Fibroblast of lung (primary cell): ENCODE results near the gene WAC. TPM values are rescaled to one million over a fixed set of nuclear protein-coding genes. Genes with fewer than 3 reads are reported as not detected.

Source experiments
- DNase-seq, 2 donors: peaks; one replicate each; pipeline versions ENCODE4 v3.0.0 to v3.0.0-alpha.2; 2010; ENCODE audit warnings: low read depth in 2 of 2
- H2AFZ ChIP-seq: 2 replicates; pipeline ENCODE4 v1.5.1; 2012; ENCODE audit warnings: low read length, control low read depth, inconsistent platforms
- H3K27ac ChIP-seq: 2 replicates; pipeline ENCODE4 v1.5.1; 2011; ENCODE audit warnings: low read length, control low read depth; ENCODE audit not compliant: insufficient read depth
- H3K27me3 ChIP-seq: 2 replicates; pipeline ENCODE4 v1.5.1; 2011; ENCODE audit warnings: mild to moderate bottlenecking, low read length; ENCODE audit not compliant: control insufficient read depth, insufficient read depth
- H3K36me3 ChIP-seq: 2 replicates; pipeline ENCODE4 v1.5.1; 2011; ENCODE audit warnings: low read length; ENCODE audit not compliant: control insufficient read depth, insufficient read depth
- H3K4me1 ChIP-seq: 2 replicates; pipeline ENCODE4 v1.5.1; 2011; ENCODE audit warnings: low read length; ENCODE audit not compliant: control insufficient read depth, insufficient read depth; ENCODE audit errors: extremely low read depth
- H3K4me2 ChIP-seq: 2 replicates; pipeline ENCODE4 v1.5.1; 2011; ENCODE audit warnings: low read length, control low read depth; ENCODE audit not compliant: insufficient read depth; ENCODE audit errors: extremely low read depth
- H3K4me3 ChIP-seq, 4 experiments: fragments of 200-600 bp in 1 of 4; sonication (generic) in 1 of 4; replicated peaks in 1 of 4; 2 replicates each; pipeline ENCODE4 v1.5.1; 2011 to 2016; ENCODE audit warnings: low read length in 4 of 4, low read depth in 3 of 4, mild to moderate bottlenecking in 3 of 4, control low read depth in 2 of 4, inconsistent platforms in 1 of 4, mixed read lengths in 1 of 4; ENCODE audit not compliant: insufficient read depth in 1 of 4; ENCODE audit errors: control extremely low read depth in 1 of 4
- H3K79me2 ChIP-seq: 2 replicates; pipeline ENCODE4 v1.5.1; 2012; ENCODE audit warnings: mild to moderate bottlenecking, low read length, inconsistent platforms; ENCODE audit not compliant: control insufficient read depth, insufficient read depth
- H3K9ac ChIP-seq: 2 replicates; pipeline ENCODE4 v1.5.1; 2011; ENCODE audit warnings: mild to moderate bottlenecking, low read length, control low read depth; ENCODE audit not compliant: insufficient read depth
- H3K9me3 ChIP-seq: 2 replicates; pipeline ENCODE4 v1.5.1; 2012; ENCODE audit warnings: low read depth, low read length; ENCODE audit not compliant: control insufficient read depth, insufficient read depth
- H4K20me1 ChIP-seq: 2 replicates; pipeline ENCODE4 v1.5.1; 2011; ENCODE audit warnings: low read length; ENCODE audit not compliant: control insufficient read depth, insufficient read depth; ENCODE audit errors: extremely low read depth
- CTCF ChIP-seq, 2 donors: IDR thresholded peaks in 1 of 2; conservative IDR thresholded peaks in 1 of 2; 1 replicate in 1 of 2; 2 replicates in 1 of 2; pipeline ENCODE4 v1.5.1; 2011 to 2012; ENCODE audit warnings: low read length in 2 of 2, control low read depth in 1 of 2, inconsistent platforms in 1 of 2, low read depth in 1 of 2, mild to moderate bottlenecking in 1 of 2
- EZH2 ChIP-seq: IDR thresholded peaks from 2 replicates; pipeline ENCODE4 v1.5.1; 2012; ENCODE audit warnings: low read length, control low read depth, mild to moderate bottlenecking; ENCODE audit errors: missing control alignments
- polyA plus RNA-seq, 2 donors: library from polyadenylated mRNA; depleted of rRNA in 1 of 2; stranded (reverse) in 1 of 2; unstranded in 1 of 2; fragments of >200 nt; gene quantifications; 2 replicates each; pipeline ENCODE4 v1.2.1, GENCODE V29; 2011 to 2012; ENCODE audit warnings: missing spikeins in 1 of 2
- total RNA-seq: library from RNA; depleted of rRNA; stranded (reverse); fragments of >200 nt; gene quantifications from 2 replicates; pipeline ENCODE4 v1.2.1, GENCODE V29; 2014

WAC gene
- total and polyA plus RNA-seq, 2 donors (not counting 1 experiment from before 2014, with no cell fraction given) = 65.7 to 94.2 TPM

- Histone ChIP-seq H3K9me3 (no peaks in the 10 kb centered on the region), H4K20me1 (peaks cover 3% of the 10 kb centered on the region), H3K27ac (peak overlapping the region; percentile 89), H2AFZ (no peak overlapping the region), H3K4me3 (peak overlapping the region; percentile 88 to 94 (median 92)), H3K4me1 (peaks cover 2% of the 10 kb centered on the region), H3K36me3 (peaks cover 9% of the 10 kb centered on the region), H3K4me2 (peak overlapping the region; percentile 71), H3K27me3 (no peaks in the 10 kb centered on the region), H3K79me2 (peaks cover 70% of the 10 kb centered on the region), H3K9ac (peak overlapping the region; percentile 100)
- DNase-seq = peak; percentile 36 to 58
- TF ChIP-seq CTCF (conservative IDR thresholded peaks at IDR 0.05 in 1 of 2, IDR thresholded peaks at IDR 0.05 in 1 of 2; ENCODE audit: low read depth in 1 of 2, low read length in 2 of 2) (no peak), EZH2 (no peak)
Measured at GRCh38 chr10:28533571-28534304, 820 bp downstream of the WAC start.

GRCh38 chr10:28535846-28536245 is 2.9 kb downstream of the WAC start:
- Histone ChIP-seq H3K36me3 (peaks cover 12% of the 10 kb centered on the region), H4K20me1 (peaks cover 3% of the 10 kb centered on the region), H3K4me2 (no peak overlapping the region), H2AFZ (no peak overlapping the region), H3K9me3 (no peaks in the 10 kb centered on the region), H3K27me3 (no peaks in the 10 kb centered on the region), H3K9ac (no peak overlapping the region), H3K4me1 (peaks cover 2% of the 10 kb centered on the region), H3K4me3 (no peak overlapping the region), H3K79me2 (peaks cover 79% of the 10 kb centered on the region), H3K27ac (no peak overlapping the region)
- TF ChIP-seq CTCF (conservative IDR thresholded peaks at IDR 0.05 in 1 of 2, IDR thresholded peaks at IDR 0.05 in 1 of 2; ENCODE audit: low read depth in 1 of 2, low read length in 2 of 2) (no peak), EZH2 (no peak)
- no peak for DNase-seq

GRCh38 chr10:28538595-28538994 is 5.7 kb downstream of the WAC start:
- Histone ChIP-seq H4K20me1 (peaks cover 3% of the 10 kb centered on the region), H3K9ac (no peak overlapping the region), H3K4me3 (no peak overlapping the region), H3K79me2 (peaks cover 86% of the 10 kb centered on the region), H3K36me3 (peaks cover 14% of the 10 kb centered on the region), H3K9me3 (no peaks in the 10 kb centered on the region), H3K27ac (no peak overlapping the region), H3K4me2 (no peak overlapping the region), H2AFZ (no peak overlapping the region), H3K27me3 (no peaks in the 10 kb centered on the region), H3K4me1 (no peaks in the 10 kb centered on the region)
- no peak for DNase-seq
- no peak for TF ChIP-seq EZH2
- TF ChIP-seq CTCF (conservative IDR thresholded peaks at IDR 0.05 in 1 of 2, IDR thresholded peaks at IDR 0.05 in 1 of 2; ENCODE audit: low read depth in 1 of 2, low read length in 2 of 2) = no peak
